C1 segment of cervical spinal cord (tissue), 14 donors: Measurements from ENCODE around the gene DNPEP.
"Not testable (repeated sequence)": the region's sequence is repeated elsewhere in the genome, so short reads cannot be mapped to it uniquely, and the experiment has no call there.

Experiments used
- DNase-seq, 14 donors: peaks; one replicate each; lab custom pipeline; 2025; lab: John Stamatoyannopoulos, UW

Gene DNPEP

DNA sequence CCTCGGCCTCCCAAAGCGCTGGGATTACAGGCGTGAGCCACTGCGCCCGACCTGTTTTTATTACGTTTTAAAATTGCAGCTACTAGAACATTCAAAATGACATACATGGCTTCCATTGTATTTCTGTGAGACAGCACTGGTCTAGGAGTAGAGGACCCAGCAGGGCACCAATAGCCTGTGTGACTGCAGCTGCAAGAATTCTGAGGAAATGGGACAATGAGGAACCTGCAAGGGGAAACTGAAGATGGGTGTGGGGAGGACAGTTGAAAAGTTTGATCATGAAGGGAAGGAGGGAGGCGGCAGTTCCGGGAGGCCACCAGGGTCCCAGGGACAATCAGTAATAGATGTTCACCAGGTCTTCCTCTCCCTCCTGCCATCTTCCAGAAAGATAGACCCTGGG lies 13.9 kb upstream of the DNPEP start:
- no peak for DNase-seq

DNA sequence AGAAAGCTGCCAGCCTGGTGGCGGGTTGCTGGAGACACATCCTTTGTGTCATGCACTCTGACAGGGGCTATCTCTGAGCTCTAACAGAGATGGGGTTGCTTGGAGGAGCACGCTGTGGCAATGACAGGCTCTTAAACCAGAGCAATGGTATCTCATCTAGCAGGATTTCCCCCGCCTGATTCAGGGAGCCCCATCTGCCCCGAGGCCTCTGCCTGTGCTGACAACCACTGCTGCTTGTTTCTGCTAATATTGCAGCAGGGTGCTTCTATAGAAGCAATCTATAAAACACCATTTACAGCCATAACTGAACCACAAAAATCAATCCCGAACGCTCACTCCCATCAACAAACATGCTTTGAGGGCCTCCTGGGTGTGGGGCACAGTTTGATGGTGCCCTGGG lies 12.8 kb upstream of the DNPEP start:
- DNase-seq: no peak

DNA sequence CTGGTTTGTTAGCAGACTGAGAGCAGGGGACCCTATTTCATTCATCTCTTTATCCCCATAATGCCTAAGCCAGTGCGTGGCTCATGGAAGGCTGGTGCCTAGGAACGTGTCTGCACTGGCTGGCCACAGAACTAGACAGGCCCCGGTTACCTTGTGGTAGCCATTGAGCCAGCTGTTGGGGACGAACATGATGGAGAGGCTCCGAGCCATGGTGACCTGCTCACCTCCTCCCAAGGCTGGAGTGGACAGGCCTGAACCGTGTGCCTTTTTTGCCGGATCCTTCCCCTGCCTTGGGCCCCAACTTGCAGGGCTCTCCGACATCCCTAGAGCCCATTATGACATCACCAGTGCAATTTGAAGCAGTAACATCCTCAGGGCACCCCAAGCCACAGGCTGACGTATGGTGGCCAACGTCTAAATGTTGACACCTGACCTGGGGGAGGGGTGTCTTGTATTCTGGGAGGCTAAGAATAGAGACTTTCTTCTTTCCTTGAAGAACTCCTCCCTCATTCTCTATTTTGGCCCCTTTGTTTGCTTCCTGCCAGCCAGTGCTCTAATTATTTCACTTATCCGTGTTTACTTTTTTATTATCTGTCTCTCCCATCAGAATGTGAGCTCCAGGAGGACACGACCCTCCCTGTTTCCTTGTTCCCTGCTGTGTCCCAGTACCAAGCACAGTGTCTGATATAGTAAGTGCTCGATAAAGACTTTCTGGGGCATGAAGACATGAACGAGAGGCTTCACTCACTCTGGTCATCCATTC lies 12.2 kb upstream of the DNPEP start:
- no peak for DNase-seq

DNA sequence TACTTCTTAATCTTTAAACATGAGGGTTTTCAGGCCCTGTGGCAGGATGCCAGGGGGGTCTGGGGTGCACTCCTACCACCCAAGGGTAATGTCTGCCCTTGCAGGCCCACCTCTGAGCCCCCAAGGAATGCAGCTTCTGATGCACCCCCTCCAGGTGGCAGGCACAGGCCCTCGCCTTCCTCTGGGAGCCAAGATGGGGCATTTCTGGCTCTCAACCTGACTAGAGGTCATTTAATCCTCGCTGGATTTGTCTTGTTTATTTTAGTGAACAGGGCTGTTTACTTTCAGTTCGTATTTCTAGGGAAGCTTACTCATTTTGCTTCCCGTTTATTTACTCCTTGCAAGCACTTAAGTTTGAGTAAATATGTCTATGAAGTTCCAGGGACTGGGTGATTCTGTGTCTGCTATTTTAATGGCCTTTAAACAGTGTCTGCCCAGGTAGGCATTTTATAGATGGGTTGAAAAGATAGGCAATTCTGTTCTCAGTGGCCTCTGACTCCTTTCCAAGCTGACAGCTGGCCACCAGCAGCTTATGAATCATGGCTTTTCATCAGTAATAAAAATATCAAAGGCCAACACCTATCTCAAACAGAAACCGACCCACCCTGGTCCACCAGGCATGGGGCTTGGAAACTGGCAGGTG lies 11.1 kb upstream of the DNPEP start:
- peak in 1 of 14 donors; percentile 67 for DNase-seq

DNA sequence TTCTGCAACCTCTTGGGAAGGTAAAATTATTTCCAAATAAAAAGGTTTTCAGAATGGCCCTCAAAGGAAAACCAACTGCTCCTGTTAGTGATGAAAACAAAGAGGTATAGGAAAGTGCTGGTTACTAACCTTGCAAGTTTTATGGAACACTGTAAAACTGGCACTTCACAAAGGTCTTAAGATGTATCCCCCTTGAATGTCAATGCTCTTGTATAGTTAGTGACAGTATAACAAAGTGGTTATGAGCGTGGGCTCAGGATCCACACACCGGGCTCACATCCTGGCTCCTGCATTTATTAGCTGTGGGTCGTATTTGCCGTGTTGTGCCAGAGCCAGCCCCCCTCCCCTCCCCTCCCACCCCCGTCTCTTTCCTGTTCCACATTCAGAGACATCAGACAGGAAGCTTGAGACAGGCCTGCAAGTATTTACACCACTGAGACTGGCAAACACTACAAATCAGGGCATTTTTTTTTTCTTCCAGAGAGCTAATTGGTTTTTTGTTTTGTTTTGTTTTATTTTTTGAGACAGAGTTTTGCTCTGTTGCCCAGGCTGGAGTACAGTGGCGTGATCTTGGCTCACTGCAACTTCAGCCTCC lies 9.2 kb upstream of the DNPEP start:
- no peak for DNase-seq

DNA sequence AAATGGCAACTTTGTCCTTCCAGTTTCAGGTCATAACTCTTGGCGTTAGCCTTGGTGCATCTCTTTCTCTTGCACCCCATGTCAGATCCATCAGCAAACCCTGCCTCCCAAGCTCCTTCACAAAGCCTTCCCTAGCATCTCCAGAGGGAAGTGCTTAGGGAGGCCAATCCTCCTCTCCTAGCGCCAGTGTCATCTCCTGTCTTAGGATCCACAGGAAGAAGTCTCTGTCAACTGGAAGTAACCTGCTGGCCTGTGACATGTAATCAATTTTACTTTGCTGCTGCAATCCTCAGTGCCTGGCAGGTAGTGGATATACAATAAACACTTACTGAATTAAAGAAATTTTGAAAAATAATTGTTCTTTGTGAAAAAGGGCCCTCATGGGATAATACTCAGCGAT lies 7.9 kb upstream of the DNPEP start:
- no peak for DNase-seq

DNA sequence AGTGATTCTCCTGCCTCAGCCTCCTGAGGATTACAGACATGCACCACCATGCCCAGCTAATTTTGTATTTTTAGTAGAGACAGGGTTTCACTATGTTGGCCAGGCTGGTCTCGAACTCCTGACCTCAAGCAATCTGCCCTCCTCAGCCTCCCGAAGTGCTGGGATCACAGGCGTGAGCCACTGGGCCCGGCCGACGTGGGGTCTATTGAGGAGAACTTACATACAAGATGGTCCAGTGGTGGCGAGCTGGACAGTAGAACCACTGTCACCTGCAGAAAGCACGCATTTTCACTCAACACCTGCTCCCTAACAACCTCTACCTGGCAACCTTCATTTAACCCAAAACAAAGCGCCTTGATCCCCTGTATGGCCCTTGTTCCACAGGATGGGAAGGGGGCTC lies 7.3 kb upstream of the DNPEP start:
- DNase-seq: not testable (repeated sequence)

DNA sequence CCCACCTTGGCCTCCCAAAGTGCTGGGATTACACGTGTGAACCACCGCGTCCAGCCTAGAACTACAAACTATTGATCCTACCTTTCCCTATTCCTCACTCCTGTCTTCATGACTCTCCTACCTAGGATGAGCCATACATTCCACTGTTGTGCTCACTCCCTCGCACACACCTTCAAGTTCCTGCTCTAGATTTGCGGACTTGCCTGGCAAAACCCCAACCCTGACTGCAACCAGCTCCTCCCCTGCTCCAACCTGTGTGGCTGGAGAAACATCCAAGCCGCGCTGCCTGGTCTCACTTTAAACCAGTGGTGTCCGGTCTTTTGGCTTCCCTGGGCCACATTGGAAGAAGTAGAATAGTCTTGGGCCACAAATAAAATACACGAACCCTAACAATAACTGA lies 5.0 kb upstream of the DNPEP start:
- DNase-seq: no peak

DNA sequence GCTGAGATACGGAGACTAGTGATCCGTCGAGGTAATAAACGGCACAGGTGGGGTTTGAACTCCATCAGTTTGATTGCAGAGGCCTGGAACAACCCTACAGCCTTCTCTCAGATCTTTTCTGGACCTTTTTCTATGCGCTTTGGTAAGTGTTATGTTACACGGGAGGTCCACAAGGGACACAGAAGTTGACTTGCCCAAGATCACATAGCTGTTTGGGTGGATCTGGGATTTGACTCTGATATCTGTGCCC lies 1.1 kb upstream of the DNPEP start:
- no peak for DNase-seq

DNA sequence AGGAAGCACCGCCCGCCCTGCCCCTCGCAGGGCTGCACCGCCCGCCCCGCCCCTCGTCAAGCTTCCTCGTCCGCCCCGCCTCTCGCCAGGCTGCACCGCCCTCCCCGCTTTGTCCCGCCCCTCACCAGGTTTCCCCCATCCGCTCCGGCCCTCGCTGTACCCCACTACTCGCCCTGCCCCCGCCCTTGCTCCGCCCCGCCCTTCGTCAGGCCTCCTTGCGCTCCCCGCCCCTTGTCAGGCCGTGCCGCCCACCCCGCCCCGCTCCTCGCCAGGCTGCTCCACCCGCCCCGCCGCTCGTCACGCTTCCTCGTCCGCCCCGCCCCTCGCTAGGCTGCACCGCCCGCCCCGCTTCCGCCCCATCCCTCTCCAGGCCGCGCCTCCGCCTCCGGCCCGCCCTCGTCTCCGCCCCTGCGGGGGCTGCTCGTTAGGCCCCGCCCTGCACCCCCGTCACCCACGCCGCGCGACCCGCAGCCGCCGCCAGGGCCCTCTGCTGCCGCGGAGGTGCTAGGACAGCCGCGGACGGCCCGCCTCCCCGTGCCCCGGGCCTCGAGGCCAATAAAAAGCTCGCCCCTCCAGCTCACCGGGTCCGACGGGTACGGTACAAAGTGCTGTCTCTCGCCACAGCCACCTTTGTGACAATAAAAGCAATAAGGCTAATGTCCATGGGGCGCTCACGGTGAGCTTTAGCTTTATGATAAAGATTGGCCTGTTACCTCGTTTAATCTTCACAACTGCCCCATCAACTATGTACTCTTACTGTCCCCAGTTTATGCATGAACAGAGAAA lies 602 bp upstream of the DNPEP start:
- peak; percentile 90 to 100 (median 97) for DNase-seq

DNA sequence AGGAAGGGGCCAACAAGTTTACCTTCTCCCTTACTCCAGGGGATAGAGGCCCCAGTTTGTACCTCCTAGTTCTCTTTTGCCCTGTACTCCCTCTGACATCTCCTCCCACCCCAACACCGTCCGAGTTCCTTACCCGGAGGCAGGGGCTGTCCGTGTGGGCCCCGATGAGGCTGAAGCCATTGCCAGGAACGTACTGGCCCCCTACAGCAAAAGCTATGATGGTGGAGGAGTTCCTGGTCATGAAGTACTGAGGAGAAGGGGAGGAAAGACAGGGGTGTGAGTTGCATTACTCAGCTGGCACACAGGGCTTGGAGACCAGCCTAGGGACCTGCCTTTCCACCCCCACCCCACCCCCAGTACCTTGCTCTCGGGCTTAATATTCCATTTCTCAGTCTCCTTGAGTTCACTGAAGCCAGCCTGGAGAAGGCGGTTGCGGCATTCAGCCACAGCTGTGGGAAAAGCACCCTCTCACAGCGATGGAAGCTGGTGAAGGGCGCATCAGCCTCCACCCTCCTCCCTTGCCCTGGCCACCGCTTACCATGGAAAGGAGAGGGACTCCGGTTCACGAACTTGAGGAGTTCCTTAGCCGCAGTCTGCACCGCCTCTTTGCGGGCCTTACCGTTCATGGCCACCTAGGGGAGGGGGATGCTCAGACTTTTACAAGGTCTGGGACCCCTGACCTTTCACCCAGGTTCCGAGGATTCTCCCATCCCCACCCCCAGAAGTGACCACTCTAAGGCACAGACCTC lies 1.0 kb downstream of the DNPEP start:
- DNase-seq: no peak

DNA sequence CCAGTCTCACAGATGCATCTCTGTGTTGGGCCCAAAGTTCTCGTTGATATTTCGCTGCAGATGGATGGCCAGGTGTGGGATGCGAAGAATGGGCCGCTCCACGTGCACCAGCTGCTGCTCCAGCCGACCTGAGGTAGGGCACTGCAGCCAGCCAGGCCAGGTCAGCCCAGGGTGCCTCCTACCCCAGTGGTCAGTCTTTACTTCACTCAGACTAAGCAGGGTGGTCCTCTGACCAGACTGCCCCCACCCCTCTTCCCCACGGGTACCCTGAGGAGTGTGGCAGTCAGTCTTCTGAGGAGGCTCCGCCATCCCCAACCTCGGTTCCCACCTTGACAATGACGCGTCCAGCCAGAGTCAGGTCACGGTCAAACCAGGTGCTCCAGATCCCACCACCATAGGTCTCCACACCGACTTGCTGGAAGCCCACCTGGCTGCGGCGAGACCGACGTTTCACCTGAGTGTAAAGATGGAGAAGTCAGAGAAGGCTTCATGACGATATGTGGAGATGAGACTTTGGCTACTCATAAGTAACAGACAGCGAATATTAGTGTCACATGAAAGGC lies 1.7 kb downstream of the DNPEP start:
- no peak for DNase-seq

DNA sequence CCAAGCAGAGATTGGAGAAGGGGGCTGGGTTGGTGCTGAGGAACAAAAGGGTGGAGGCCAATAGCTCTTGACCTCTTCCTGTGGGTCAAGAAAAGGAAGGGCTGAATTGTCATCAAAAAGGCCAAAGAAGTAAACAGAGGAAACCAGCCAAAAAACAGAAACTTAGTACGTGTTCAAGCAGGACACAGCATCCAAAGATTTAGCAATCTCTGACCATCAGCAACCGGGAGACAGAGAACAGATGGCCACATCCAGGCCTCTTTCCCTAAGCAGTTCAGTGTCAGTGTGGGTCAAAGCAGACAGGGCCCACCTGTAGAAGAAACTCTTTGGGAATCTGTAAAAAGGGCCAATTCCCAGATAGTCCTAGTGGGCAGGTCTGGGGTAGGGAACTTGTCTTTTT lies 2.9 kb downstream of the DNPEP start:
- DNase-seq: no peak

DNA sequence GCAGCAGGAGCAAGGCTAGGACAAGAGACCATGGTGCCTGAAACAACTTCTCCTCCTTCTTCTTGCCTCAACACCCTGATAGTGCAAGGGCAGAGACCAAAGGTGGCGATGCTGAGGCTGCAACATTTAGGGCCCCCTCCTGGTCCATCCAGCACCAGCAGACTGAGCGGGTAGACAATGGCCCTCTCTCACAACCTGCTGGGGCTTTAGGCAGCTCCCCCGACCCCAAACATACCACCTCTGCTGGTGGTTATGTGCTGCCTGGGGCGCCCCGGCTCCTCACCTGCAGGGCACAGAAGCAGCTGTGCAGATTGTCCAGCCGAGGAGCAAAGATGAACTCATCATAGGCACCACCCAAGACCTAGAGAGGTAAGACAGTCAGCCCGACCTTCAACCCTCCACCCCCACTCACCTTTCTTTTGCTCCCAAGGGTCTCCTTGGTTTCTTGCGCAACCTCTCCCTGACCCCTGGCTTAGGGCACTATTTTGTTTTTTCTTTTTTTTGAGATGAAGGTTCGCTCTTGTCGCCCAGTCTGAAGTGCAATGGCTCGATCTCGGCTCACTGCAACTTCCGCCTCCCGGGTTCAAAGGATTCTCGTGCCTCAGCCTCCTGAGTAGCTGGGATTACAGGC lies 3.5 kb downstream of the DNPEP start:
- no peak for DNase-seq

DNA sequence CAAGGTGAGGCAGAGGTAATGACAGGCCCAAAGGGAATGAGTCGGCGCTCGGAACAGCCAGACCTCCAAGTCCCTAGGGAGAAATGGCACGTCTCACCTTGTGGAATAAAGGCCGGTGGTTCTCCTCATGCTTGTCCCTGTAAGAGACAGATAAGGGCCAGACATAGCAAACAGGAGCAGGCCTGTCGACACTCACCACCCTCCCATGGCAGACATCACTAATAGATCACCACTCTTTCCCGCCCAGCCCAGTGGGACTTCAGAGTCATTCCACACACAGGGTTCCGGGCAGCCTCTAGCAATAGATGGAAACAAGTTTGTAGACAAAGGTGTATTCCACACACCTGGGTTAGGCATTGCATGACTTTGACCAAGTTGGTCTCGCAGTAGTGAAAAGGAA lies 6.3 kb downstream of the DNPEP start:
- no peak for DNase-seq

DNA sequence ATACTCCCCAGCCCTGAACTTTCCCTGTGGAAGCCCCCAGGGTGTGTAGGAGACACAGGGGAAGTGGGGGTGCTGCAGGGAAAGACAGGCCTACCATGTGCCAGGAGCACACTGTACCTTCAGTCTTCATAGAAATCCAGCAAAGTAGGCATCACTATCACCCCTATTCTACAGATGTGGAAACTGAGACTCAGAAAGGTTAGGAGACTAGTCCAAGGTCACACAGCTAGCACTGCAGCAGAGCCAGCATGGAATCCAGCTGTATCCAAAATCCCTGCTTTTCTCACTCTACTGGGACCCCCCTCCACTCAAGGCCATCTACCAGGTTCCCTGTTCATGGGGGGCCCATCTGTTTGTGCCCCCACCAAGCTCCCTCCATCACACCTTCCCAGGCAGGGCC lies 6.8 kb downstream of the DNPEP start:
- DNase-seq: no peak

DNA sequence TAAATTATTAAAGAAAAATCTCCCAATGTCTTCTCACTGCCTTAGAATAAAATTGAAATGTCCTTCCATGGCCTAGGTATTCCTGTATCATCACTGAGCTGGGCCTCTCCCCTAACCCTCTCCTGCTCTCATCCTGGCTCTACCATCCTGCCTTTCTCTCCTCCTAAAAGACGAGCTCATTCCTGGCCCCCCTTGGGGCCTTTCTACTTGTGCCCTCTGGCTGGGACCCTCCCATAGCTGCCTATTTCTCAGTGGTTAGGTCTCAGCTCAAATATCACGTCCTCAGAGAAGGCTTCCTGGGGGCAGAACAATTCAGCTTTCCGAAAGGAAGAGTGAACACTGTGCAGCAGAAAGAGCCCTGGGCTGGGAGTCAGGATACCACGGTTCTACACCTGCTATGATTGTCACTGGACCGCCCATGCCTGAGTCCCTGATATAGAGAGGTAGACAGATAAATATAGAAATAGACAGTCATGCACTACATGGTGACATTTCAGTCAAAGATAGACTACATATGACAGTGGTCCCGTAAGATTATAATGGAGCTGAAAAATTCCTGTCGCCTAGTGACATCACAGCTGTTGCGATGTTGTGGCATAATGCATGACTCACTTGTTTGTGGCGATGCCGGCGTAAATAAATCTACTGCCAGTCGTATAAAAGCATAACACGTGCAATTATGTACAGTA lies 9.4 kb downstream of the DNPEP start:
- DNase-seq: no peak

DNA sequence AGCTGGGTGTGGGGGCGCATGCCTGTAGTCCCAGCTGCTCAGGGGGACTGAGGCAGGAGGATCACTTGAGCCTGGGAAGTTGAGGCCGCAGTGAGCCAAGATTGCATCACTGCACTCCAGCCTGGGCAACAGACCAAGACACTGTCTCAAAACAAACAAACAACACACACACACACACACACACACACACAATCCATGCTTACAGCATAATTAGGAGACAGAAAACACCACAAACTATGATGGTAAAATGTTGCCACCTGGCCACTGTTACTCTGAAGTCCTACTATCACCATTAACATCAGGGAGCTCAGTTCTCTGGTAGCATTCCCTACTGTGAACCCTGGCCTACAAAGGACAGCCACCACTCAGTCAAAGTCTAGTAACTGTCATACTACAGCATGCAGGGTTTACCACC lies 18.3 kb downstream of the DNPEP start:
- DNase-seq: peak in 2 of 14 donors; percentile 1 to 2

DNA sequence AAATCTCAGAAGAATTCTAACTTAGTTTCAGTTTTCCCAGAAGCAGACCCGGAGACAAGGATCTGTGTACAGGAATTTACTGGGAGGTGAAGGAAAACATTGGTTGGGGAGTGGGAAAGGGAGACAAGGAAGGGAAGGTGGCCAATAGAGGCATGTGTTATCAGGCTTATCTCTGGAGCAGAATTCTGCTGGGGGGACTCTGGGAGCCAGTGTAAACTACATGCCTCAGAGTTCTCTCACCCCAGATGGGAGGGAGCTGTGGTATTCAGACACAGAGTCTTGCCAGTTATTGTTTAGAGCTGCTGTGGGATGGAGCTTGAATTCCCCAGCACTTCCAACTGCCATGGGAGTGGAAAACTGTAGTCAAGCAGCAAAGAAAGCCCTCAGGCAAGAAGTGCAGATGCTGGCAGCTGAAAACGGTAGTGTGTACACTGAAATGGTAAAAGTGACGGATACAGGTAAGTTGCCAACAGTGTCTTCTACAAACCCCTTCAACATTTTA lies 19.0 kb downstream of the DNPEP start:
- peak in 1 of 14 donors; percentile 2 for DNase-seq

DNA sequence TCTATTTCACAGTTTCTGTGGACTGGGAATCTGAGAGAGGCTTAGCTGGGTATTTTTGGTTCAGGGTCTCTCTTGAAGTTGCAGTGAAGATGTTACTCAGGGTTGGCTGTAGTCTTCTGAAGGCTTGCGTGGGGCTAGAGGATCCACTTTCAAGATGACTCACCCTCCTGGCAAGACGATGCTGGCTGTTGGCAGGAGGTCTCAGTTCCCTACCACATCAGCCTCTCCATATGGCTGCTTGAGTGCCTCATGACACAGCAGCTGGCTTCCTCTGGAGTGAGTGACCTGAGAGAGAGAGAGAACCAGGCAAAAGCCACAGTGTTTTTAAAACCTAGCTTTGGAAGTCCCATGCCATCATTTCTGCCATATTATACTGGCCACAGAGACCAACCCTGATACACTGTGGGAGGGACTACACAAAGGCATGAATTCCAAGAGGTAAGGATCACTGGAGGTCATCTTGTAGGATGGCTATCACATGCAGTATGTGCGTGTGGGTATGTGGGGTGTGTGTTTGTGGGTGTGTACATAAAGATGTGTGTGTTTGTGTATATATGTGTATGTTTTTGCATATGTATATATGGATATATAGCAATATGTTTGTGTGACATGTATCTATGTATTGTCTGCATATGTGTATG lies 25.1 kb downstream of the DNPEP start:
- peak in 3 of 14 donors; percentile 3 to 23 (median 10) for DNase-seq
